Measurements from ENCODE around the gene RILPL1.
A peak's percentile ranks its signal among the peaks of the same experiment; 100 is the strongest.
"Not testable (repeated sequence)": the region's sequence is repeated elsewhere in the genome, so short reads cannot be mapped to it uniquely, and the experiment has no call there.

RILPL1 gene

GRCh38 chr12:123548107-123548506 is 14.6 kb upstream of the RILPL1 start:
- no peak for DNase-seq (ENCODE audit: low read depth in 1 of 2, low spot score in 1 of 2)
- TF ChIP-seq JUND (IDR thresholded peaks at IDR 0.05; ENCODE audit: low read depth), result no peak
- in situ Hi-C loops (cut with HindIII; ENCODE audit: low pct_unique_long_range_greater_than_20kb, low sequenced_read_pairs), result no loop called here

DNA sequence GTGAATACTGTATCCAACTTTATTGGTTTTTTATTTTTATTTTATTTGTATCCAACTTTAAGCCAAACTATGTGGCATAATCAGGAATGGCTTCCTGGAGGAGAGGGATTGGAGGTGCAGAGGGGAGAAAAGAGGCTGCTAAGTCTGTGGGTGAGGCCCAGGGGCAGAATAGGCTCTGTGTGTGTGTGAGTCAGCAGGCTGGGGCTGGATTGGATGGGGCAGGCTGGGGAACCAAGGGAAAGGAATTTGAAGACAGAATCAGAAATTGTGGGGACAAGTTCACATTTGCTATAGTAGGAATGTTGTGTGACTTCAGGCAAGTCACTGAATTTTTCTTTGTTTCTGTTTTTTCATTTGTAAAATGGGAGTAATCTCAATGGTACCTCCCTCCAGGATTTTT is 12.8 kb upstream of the RILPL1 start:
- DNase-seq (ENCODE audit: low read depth in 1 of 2, low spot score in 1 of 2), result no peak
- in situ Hi-C loops (cut with HindIII; ENCODE audit: low pct_unique_long_range_greater_than_20kb, low sequenced_read_pairs), result no loop called here
- no peak for TF ChIP-seq JUND (IDR thresholded peaks at IDR 0.05; ENCODE audit: low read depth)

DNA sequence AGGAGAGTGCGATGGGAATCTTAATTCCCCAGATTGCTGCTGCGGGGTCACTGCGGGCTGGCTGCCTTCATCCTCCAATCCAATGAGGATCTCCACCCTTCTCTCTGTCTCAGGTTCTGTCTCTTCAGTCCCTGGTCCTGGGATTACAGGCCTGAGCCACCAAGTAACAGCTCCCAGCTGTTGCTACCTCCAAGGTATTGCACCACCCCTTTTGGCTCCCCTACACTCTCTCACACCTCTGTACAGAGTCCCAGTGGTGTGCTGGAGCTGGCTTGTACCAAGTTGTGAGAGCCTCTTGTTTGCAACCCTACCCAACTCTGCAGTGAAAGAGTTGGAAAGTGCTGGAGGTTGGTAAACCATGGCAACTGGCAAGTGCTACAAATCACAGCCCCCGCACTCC is 10.0 kb upstream of the RILPL1 start:
- in situ Hi-C loops (cut with HindIII; ENCODE audit: low pct_unique_long_range_greater_than_20kb, low sequenced_read_pairs), result no loop called here
- no peak for DNase-seq (ENCODE audit: low read depth in 1 of 2, low spot score in 1 of 2)
- TF ChIP-seq JUND (IDR thresholded peaks at IDR 0.05; ENCODE audit: low read depth), result no peak

DNA sequence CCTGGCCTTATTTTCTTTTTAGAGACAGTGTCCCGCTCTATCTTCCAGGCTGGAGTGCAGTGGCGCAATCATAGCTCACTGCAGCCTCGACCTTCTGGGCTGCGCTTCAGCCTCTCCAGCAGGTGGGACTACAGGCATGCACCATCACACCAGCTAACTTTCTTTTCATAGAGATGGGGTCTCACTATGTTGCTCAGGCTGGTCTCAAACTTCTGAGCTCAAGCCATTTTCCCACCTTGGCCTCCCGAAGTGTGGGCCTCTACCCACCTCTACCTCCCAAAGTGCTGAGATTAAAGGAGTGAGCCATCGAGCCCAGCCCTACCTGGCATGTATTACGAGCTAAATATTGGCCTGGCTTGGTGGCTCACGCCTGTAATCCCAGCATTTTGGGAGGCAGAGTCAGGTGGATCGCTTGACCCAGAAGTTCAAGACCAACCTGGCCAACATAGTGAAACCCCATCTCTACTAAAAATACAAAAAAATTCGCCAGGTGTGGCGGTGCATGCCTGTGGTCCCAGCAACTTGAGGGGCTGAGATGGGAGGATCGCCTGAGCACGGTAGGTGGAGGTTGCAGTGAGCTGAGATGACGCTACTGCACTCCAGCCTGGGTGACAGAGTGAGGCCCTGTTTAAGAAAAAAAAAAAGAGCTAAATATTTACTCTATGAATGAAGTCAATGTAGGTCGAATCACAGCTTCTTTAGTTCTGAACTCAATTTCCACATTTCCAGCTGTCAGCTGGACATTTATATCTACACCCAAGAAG is 7.6 kb upstream of the RILPL1 start:
- TF ChIP-seq JUND (IDR thresholded peaks at IDR 0.05; ENCODE audit: low read depth), result no peak
- DNase-seq (ENCODE audit: low read depth in 1 of 2, low spot score in 1 of 2), result no peak
- in situ Hi-C loops (cut with HindIII; ENCODE audit: low pct_unique_long_range_greater_than_20kb, low sequenced_read_pairs), result no loop called here

DNA sequence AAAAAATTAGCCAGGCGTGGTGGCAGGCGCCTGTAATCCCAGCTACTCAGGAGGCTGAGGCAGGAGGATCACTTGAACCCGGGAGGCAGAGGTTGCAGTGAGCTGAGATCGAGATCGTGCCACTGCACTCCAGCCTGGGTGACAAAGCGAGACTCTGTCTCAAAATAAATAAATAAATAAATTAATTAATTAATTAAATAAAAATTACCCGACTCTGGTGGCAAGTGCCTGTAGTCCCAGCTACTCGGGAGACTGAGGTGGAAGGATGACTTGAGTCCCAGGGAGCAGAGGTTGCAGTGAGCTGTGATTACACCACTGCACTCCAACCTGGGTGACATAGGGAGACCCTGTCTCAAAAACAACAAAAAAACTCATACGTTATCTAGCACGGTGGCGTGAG is 2.4 kb upstream of the RILPL1 start:
- DNase-seq (ENCODE audit: low read depth in 1 of 2, low spot score in 1 of 2); in situ Hi-C loops (cut with HindIII; ENCODE audit: low pct_unique_long_range_greater_than_20kb, low sequenced_read_pairs): not testable (repeated sequence)

DNA sequence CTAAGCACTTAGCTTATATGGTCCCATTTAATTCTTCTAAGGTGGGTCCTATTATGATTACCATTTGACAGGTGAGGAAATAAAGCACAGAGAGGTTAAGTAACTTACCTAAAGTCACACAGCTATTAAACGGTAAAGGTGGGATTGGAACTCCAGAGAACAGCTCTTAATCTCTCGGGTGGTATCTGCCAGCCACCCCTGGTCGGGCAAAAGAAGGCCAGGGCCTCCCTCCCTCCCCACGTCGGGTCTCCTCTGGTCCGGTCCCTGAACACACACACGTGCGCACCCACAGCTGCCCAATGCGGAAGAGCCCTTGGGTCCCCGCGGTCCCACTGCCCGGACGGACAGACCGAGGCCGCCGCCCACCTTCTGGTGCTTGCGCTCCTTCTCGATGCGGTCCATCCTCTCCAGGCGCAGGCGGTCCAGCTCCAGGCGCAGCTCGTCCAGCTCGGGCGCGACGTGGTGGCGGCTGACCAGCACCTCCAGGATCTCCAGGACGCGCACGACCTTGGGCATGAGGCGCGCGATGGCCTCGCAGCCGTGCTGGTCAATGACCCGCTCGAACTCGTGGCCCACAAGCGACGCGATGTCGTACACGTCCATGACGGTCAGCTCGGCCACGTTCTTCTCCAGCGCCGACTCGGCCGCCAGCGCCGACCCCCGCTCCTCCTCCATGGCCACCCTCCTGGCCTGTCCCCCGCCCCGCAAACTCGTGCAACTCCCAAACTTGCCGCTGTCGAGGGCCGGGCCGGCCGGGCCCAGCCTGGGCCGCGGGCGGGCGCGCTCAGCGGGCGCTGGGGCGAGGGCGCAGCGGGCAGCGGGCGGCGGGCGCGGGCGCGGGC is 490 bp downstream of the RILPL1 start:
- peak in 1 of 2 experiments; percentile 50 for DNase-seq (ENCODE audit: low read depth in 1 of 2, low spot score in 1 of 2)
- in situ Hi-C loops (cut with HindIII; ENCODE audit: low pct_unique_long_range_greater_than_20kb, low sequenced_read_pairs), result no loop called here
- TF ChIP-seq JUND (IDR thresholded peaks at IDR 0.05; ENCODE audit: low read depth), result no peak

GRCh38 chr12:123532019-123532418 is 1.5 kb downstream of the RILPL1 start:
- in situ Hi-C loops (cut with HindIII; ENCODE audit: low pct_unique_long_range_greater_than_20kb, low sequenced_read_pairs), result no loop called here
- no peak for TF ChIP-seq JUND (IDR thresholded peaks at IDR 0.05; ENCODE audit: low read depth)
- DNase-seq (ENCODE audit: low read depth in 1 of 2, low spot score in 1 of 2), result no peak

GRCh38 chr12:123531091-123531490 is 2.4 kb downstream of the RILPL1 start:
- in situ Hi-C loops (cut with HindIII; ENCODE audit: low pct_unique_long_range_greater_than_20kb, low sequenced_read_pairs), result no loop called here
- TF ChIP-seq JUND (IDR thresholded peaks at IDR 0.05; ENCODE audit: low read depth), result no peak
- DNase-seq (ENCODE audit: low read depth in 1 of 2, low spot score in 1 of 2), result no peak

GRCh38 chr12:123530668-123531067 is 2.9 kb downstream of the RILPL1 start:
- TF ChIP-seq JUND (IDR thresholded peaks at IDR 0.05; ENCODE audit: low read depth), result no peak
- in situ Hi-C loops (cut with HindIII; ENCODE audit: low pct_unique_long_range_greater_than_20kb, low sequenced_read_pairs), result no loop called here
- no peak for DNase-seq (ENCODE audit: low read depth in 1 of 2, low spot score in 1 of 2)

GRCh38 chr12:123529686-123530085 is 3.8 kb downstream of the RILPL1 start:
- no peak for TF ChIP-seq JUND (IDR thresholded peaks at IDR 0.05; ENCODE audit: low read depth)
- no peak for DNase-seq (ENCODE audit: low read depth in 1 of 2, low spot score in 1 of 2)
- in situ Hi-C loops (cut with HindIII; ENCODE audit: low pct_unique_long_range_greater_than_20kb, low sequenced_read_pairs), result no loop called here

DNA sequence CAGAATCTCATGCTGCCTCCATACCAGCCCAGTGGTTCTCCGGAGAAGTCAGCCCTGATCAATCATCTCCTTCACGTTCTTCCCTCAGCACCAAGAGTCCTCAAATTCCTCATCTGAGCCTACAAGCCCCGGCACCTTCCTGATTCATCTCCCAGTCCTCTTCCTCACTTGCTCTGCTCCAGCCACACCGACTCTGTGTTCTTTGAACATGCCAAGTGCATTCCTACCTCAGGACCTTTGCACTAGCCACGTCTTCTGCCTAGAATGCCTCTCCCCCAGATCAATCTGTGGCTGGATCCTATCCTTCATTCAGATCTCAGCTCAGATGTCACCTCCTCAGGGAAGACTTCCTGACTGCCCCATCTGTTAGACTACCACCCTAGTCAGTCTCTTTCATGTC is 4.7 kb downstream of the RILPL1 start:
- no peak for DNase-seq (ENCODE audit: low read depth in 1 of 2, low spot score in 1 of 2)
- in situ Hi-C loops (cut with HindIII; ENCODE audit: low pct_unique_long_range_greater_than_20kb, low sequenced_read_pairs), result no loop called here
- TF ChIP-seq JUND (IDR thresholded peaks at IDR 0.05; ENCODE audit: low read depth), result no peak

GRCh38 chr12:123526542-123527080 is 6.9 kb downstream of the RILPL1 start:
- in situ Hi-C loops (cut with HindIII; ENCODE audit: low pct_unique_long_range_greater_than_20kb, low sequenced_read_pairs), result no loop called here
- TF ChIP-seq JUND (IDR thresholded peaks at IDR 0.05; ENCODE audit: low read depth), result no peak
- DNase-seq (ENCODE audit: low read depth in 1 of 2, low spot score in 1 of 2), result no peak

DNA sequence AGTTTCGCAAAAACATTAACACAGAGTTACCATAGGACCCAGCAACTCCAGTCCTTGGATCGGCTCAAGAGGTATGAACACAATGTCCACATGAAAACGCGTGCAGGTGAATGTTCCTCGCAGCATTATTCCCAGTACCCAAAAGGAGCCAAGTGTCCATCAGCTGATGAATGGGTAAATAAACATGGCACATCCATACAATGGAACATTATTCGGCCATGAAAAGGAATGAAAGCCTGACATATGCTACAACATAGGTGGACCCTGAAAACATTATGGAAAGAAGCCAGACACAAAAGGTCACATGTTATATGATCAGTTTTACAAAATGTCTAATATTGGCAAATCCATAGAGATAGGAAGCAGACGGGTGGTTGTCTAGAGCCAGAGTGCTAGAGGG is 9.1 kb downstream of the RILPL1 start:
- no peak for TF ChIP-seq JUND (IDR thresholded peaks at IDR 0.05; ENCODE audit: low read depth)
- no peak for DNase-seq (ENCODE audit: low read depth in 1 of 2, low spot score in 1 of 2)
- in situ Hi-C loops (cut with HindIII; ENCODE audit: low pct_unique_long_range_greater_than_20kb, low sequenced_read_pairs), result no loop called here
